ENCODE results near the gene SGSM1. TPM values are rescaled to one million over a fixed set of nuclear protein-coding genes. Genes with fewer than 3 reads are reported as not detected.

Gene SGSM1
- total and polyA plus RNA-seq, 10 of the 15 experiments (the other 5 are each of a cell fraction or from before 2014, with no cell fraction given): not detected

GRCh38 chr22:24855794-24856193 is 49.8 kb downstream of the SGSM1 start:
- H3K79me2 ChIP-seq (ENCODE audit: control insufficient read depth, insufficient read depth, low read length): no peaks in the 10 kb centered on the region
- FAIRE-seq (no peak), DNase-seq (ENCODE audit: low read depth, low spot score) (no peak), ATAC-seq (no peak)
- H3K36me3 ChIP-seq (ENCODE audit: control insufficient read depth in 2 of 2, insufficient read depth in 2 of 2, low read length in 1 of 2): no peaks in the 10 kb centered on the region
- RAD21 ChIA-PET (ENCODE audit: unreplicated experiment): no interaction called here
- H3K9ac ChIP-seq (ENCODE audit: control insufficient read depth, insufficient read depth, low read length): no peak overlapping the region
- no peaks in the 10 kb centered on the region for H3K27me3 ChIP-seq (replicated peaks in 1 of 2; ENCODE audit: control insufficient read depth in 2 of 2, insufficient read depth in 2 of 2, low read length in 1 of 2)
- TF ChIP-seq HSF1 (IDR thresholded peaks at IDR 0.05; ENCODE audit: low read depth, low read length): no peak
- no peaks in the 10 kb centered on the region for H3K4me1 ChIP-seq (ENCODE audit: control insufficient read depth, insufficient read depth, low read length)
- SMC1A ChIA-PET (ENCODE audit: uncharacterized antibody, unreplicated experiment): no interaction called here
- BruUV-seq (replicated peaks): no TSS peak
- H4K20me1 ChIP-seq (ENCODE audit: control insufficient read depth, insufficient read depth): no peaks in the 10 kb centered on the region
- H3K9me3 ChIP-seq (replicated peaks; ENCODE audit: control insufficient read depth, insufficient read depth, low read length): no peaks in the 10 kb centered on the region
- no peak overlapping the region for H3K27ac ChIP-seq (ENCODE audit: control insufficient read depth, insufficient read depth)
- in situ Hi-C loops (cut with MboI): no loop called here
- CTCF ChIA-PET: no interaction called here
- WGBS (ENCODE audit: insufficient coverage, insufficient replicate concordance, low lambda C conversion rate, missing lambda C conversion rate): 2% methylated on average over 3 of the region's 3 CpGs
- intact Hi-C loops (cut with micrococcal nuclease; ENCODE audit: unreplicated experiment): no loop called here
- no peak overlapping the region for H3K4me3 ChIP-seq
- no peak overlapping the region for H3K4me2 ChIP-seq (ENCODE audit: control insufficient read depth, insufficient read depth)
- H2AFZ ChIP-seq (ENCODE audit: control insufficient read depth, low read depth, low read length): no peak overlapping the region
- POLR2A ChIA-PET: no interaction called here

GRCh38 chr22:24857576-24857975 is 51.6 kb downstream of the SGSM1 start:
- in situ Hi-C loops (cut with MboI): no loop called here

More at GRCh38 chr22:24857576-24857975, 51.6 kb downstream of the SGSM1 start:
- H3K4me2 ChIP-seq (ENCODE audit: control insufficient read depth, insufficient read depth): no peak overlapping the region
- DNase-seq (ENCODE audit: low read depth, low spot score) (no peak), ATAC-seq (no peak), FAIRE-seq (no peak)
- POLR2A ChIA-PET: interaction anchor here (0.7 kb wide), 1 partner anchor 270 kb away, joined by 3 read pairs; no protein-coding TSS in a partner anchor
- no peaks in the 10 kb centered on the region for H3K27me3 ChIP-seq (replicated peaks in 1 of 2; ENCODE audit: control insufficient read depth in 2 of 2, insufficient read depth in 2 of 2, low read length in 1 of 2)
- WGBS (ENCODE audit: insufficient coverage, insufficient replicate concordance, low lambda C conversion rate, missing lambda C conversion rate): 0% methylated on average over 2 of the region's 2 CpGs
- CTCF ChIA-PET: no interaction called here
- no peaks in the 10 kb centered on the region for H3K4me1 ChIP-seq (ENCODE audit: control insufficient read depth, insufficient read depth, low read length)
- RAD21 ChIA-PET (ENCODE audit: unreplicated experiment): no interaction called here
- no peaks in the 10 kb centered on the region for H3K36me3 ChIP-seq (ENCODE audit: control insufficient read depth in 2 of 2, insufficient read depth in 2 of 2, low read length in 1 of 2)
- intact Hi-C loops (cut with micrococcal nuclease; ENCODE audit: unreplicated experiment): no loop called here
- TF ChIP-seq ZBTB40 (IDR thresholded peaks at IDR 0.05; ENCODE audit: borderline replicate concordance) (peak; percentile 58), ETV6 (conservative IDR thresholded peaks at IDR 0.05 in 1 of 2, IDR thresholded peaks at IDR 0.05 in 1 of 2; ENCODE audit: borderline replicate concordance in 1 of 2, low read depth in 1 of 2) (no peak)
- no peak overlapping the region for H2AFZ ChIP-seq (ENCODE audit: control insufficient read depth, low read depth, low read length)
- SMC1A ChIA-PET (ENCODE audit: uncharacterized antibody, unreplicated experiment): no interaction called here
- BruUV-seq (replicated peaks): no TSS peak
- H3K79me2 ChIP-seq (ENCODE audit: control insufficient read depth, insufficient read depth, low read length): no peaks in the 10 kb centered on the region
- no peaks in the 10 kb centered on the region for H3K9me3 ChIP-seq (replicated peaks; ENCODE audit: control insufficient read depth, insufficient read depth, low read length)
- H3K4me3 ChIP-seq: no peak overlapping the region
- no peaks in the 10 kb centered on the region for H4K20me1 ChIP-seq (ENCODE audit: control insufficient read depth, insufficient read depth)
- no peak overlapping the region for H3K27ac ChIP-seq (ENCODE audit: control insufficient read depth, insufficient read depth)
- no peak overlapping the region for H3K9ac ChIP-seq (ENCODE audit: control insufficient read depth, insufficient read depth, low read length)

Measured in GM12878 (cell line).